ENCODE measurements around the gene LRRC7.
A peak's percentile ranks its signal among the peaks of the same experiment; 100 is the strongest.

The LRRC7 gene

GRCh38 chr1:69553726-69554125 lies 14.0 kb upstream of the LRRC7 start:
- H3K27me3 Mint-ChIP-seq: no peaks in the 10 kb centered on the region
- DNase-seq (ENCODE audit: low spot score in 2 of 2) (no peak), ATAC-seq (replicated peaks; ENCODE audit: extremely low read depth, poor library complexity, severe bottlenecking) (no peak)
- H3K36me3 Mint-ChIP-seq (ENCODE audit: insufficient read depth): no peaks in the 10 kb centered on the region
- no peaks in the 10 kb centered on the region for H3K4me1 Mint-ChIP-seq
- H3K9me3 Mint-ChIP-seq: peaks cover 21% of the 10 kb centered on the region
- H3K4me3 Mint-ChIP-seq: no peak overlapping the region
- no peak overlapping the region for H3K27ac Mint-ChIP-seq (ENCODE audit: low read depth)

GRCh38 chr1:69568421-69569174 lies 876 bp downstream of the LRRC7 start:
- Mint-ChIP-seq H3K4me1 (no peaks in the 10 kb centered on the region), H3K27me3 (peaks cover 36% of the 10 kb centered on the region), H3K27ac (ENCODE audit: low read depth) (no peak overlapping the region), H3K36me3 (ENCODE audit: insufficient read depth) (no peaks in the 10 kb centered on the region), H3K9me3 (peaks cover 12% of the 10 kb centered on the region), H3K4me3 (peak overlapping the region; percentile 12)
- ATAC-seq (replicated peaks; ENCODE audit: extremely low read depth, poor library complexity, severe bottlenecking): no peak
- DNase-seq (ENCODE audit: low spot score in 2 of 2): no peak

GRCh38 chr1:69569175-69569541 lies 1.4 kb downstream of the LRRC7 start:
- DNase-seq (ENCODE audit: low spot score in 2 of 2) (no peak), ATAC-seq (replicated peaks; ENCODE audit: extremely low read depth, poor library complexity, severe bottlenecking) (no peak)
- Mint-ChIP-seq H3K27ac (ENCODE audit: low read depth) (no peak overlapping the region), H3K4me3 (no peak overlapping the region), H3K4me1 (no peaks in the 10 kb centered on the region), H3K9me3 (peaks cover 17% of the 10 kb centered on the region), H3K36me3 (ENCODE audit: insufficient read depth) (no peaks in the 10 kb centered on the region), H3K27me3 (peaks cover 36% of the 10 kb centered on the region)

- H3K27me3 Mint-ChIP-seq: peaks cover 36% of the 10 kb centered on the region
- DNase-seq (ENCODE audit: low spot score in 2 of 2) (no peak), ATAC-seq (replicated peaks; ENCODE audit: extremely low read depth, poor library complexity, severe bottlenecking) (no peak)
- H3K36me3 Mint-ChIP-seq (ENCODE audit: insufficient read depth): no peaks in the 10 kb centered on the region
- no peak overlapping the region for H3K4me3 Mint-ChIP-seq
- no peak overlapping the region for H3K27ac Mint-ChIP-seq (ENCODE audit: low read depth)
- no peaks in the 10 kb centered on the region for H3K4me1 Mint-ChIP-seq
- peaks cover 17% of the 10 kb centered on the region for H3K9me3 Mint-ChIP-seq
Measured at GRCh38 chr1:69569576-69570328, 2.0 kb downstream of the LRRC7 start.

- H3K9me3 Mint-ChIP-seq: peaks cover 17% of the 10 kb centered on the region
- ATAC-seq (replicated peaks; ENCODE audit: extremely low read depth, poor library complexity, severe bottlenecking) (no peak), DNase-seq (ENCODE audit: low spot score in 2 of 2) (no peak)
- H3K27me3 Mint-ChIP-seq: peaks cover 36% of the 10 kb centered on the region
- no peak overlapping the region for H3K4me3 Mint-ChIP-seq
- no peaks in the 10 kb centered on the region for H3K36me3 Mint-ChIP-seq (ENCODE audit: insufficient read depth)
- H3K4me1 Mint-ChIP-seq: no peaks in the 10 kb centered on the region
- no peak overlapping the region for H3K27ac Mint-ChIP-seq (ENCODE audit: low read depth)
Measured at GRCh38 chr1:69570356-69570755, 2.6 kb downstream of the LRRC7 start.

- H3K4me3 Mint-ChIP-seq: no peak overlapping the region
- peaks cover 11% of the 10 kb centered on the region for H3K9me3 Mint-ChIP-seq
- DNase-seq (ENCODE audit: low spot score in 2 of 2): no peak
- H3K4me1 Mint-ChIP-seq: no peaks in the 10 kb centered on the region
- ATAC-seq (replicated peaks; ENCODE audit: extremely low read depth, poor library complexity, severe bottlenecking): no peak
- no peak overlapping the region for H3K27ac Mint-ChIP-seq (ENCODE audit: low read depth)
- peaks cover 25% of the 10 kb centered on the region for H3K27me3 Mint-ChIP-seq
- H3K36me3 Mint-ChIP-seq (ENCODE audit: insufficient read depth): no peaks in the 10 kb centered on the region
Measured at GRCh38 chr1:69572921-69573320, 5.2 kb downstream of the LRRC7 start.

GRCh38 chr1:69573911-69574310 lies 6.2 kb downstream of the LRRC7 start:
- ATAC-seq (replicated peaks; ENCODE audit: extremely low read depth, poor library complexity, severe bottlenecking) (no peak), DNase-seq (ENCODE audit: low spot score in 2 of 2) (no peak)
- Mint-ChIP-seq H3K4me1 (no peaks in the 10 kb centered on the region), H3K27ac (ENCODE audit: low read depth) (no peak overlapping the region), H3K27me3 (peaks cover 15% of the 10 kb centered on the region), H3K4me3 (no peak overlapping the region), H3K36me3 (ENCODE audit: insufficient read depth) (no peaks in the 10 kb centered on the region), H3K9me3 (peaks cover 11% of the 10 kb centered on the region)

- ATAC-seq (replicated peaks; ENCODE audit: extremely low read depth, poor library complexity, severe bottlenecking) (no peak), DNase-seq (ENCODE audit: low spot score in 2 of 2) (no peak)
- H3K27ac Mint-ChIP-seq (ENCODE audit: low read depth): no peak overlapping the region
- peaks cover 30% of the 10 kb centered on the region for H3K9me3 Mint-ChIP-seq
- H3K27me3 Mint-ChIP-seq: no peaks in the 10 kb centered on the region
- no peak overlapping the region for H3K4me3 Mint-ChIP-seq
- H3K36me3 Mint-ChIP-seq (ENCODE audit: insufficient read depth): peaks cover 1% of the 10 kb centered on the region
- H3K4me1 Mint-ChIP-seq: no peaks in the 10 kb centered on the region
Measured at GRCh38 chr1:69585666-69586065, 17.9 kb downstream of the LRRC7 start.

- ATAC-seq (replicated peaks; ENCODE audit: extremely low read depth, poor library complexity, severe bottlenecking): no peak
- H3K27ac Mint-ChIP-seq (ENCODE audit: low read depth): no peak overlapping the region
- H3K27me3 Mint-ChIP-seq: no peaks in the 10 kb centered on the region
- H3K9me3 Mint-ChIP-seq: peaks cover 21% of the 10 kb centered on the region
- no peak overlapping the region for H3K4me3 Mint-ChIP-seq
- no peak for DNase-seq (ENCODE audit: low spot score in 2 of 2)
- H3K36me3 Mint-ChIP-seq (ENCODE audit: insufficient read depth): no peaks in the 10 kb centered on the region
- H3K4me1 Mint-ChIP-seq: no peaks in the 10 kb centered on the region
Measured at GRCh38 chr1:69587391-69587790, 19.7 kb downstream of the LRRC7 start.

GRCh38 chr1:69589799-69590198 lies 22.1 kb downstream of the LRRC7 start:
- Mint-ChIP-seq H3K4me3 (no peak overlapping the region), H3K4me1 (no peaks in the 10 kb centered on the region), H3K9me3 (peaks cover 30% of the 10 kb centered on the region), H3K27ac (ENCODE audit: low read depth) (no peak overlapping the region), H3K36me3 (ENCODE audit: insufficient read depth) (no peaks in the 10 kb centered on the region), H3K27me3 (no peaks in the 10 kb centered on the region)
- DNase-seq (ENCODE audit: low spot score in 2 of 2) (no peak), ATAC-seq (replicated peaks; ENCODE audit: extremely low read depth, poor library complexity, severe bottlenecking) (no peak)

GRCh38 chr1:69592341-69592740 lies 24.6 kb downstream of the LRRC7 start:
- ATAC-seq (replicated peaks; ENCODE audit: extremely low read depth, poor library complexity, severe bottlenecking) (no peak), DNase-seq (ENCODE audit: low spot score in 2 of 2) (no peak)
- Mint-ChIP-seq H3K9me3 (peaks cover 27% of the 10 kb centered on the region), H3K4me1 (no peaks in the 10 kb centered on the region), H3K27ac (ENCODE audit: low read depth) (no peak overlapping the region), H3K4me3 (no peak overlapping the region), H3K27me3 (no peaks in the 10 kb centered on the region), H3K36me3 (ENCODE audit: insufficient read depth) (no peaks in the 10 kb centered on the region)

- Mint-ChIP-seq H3K9me3 (peaks cover 10% of the 10 kb centered on the region), H3K36me3 (ENCODE audit: insufficient read depth) (no peaks in the 10 kb centered on the region), H3K4me3 (no peak overlapping the region), H3K27ac (ENCODE audit: low read depth) (no peak overlapping the region), H3K27me3 (no peaks in the 10 kb centered on the region), H3K4me1 (no peaks in the 10 kb centered on the region)
- ATAC-seq (replicated peaks; ENCODE audit: extremely low read depth, poor library complexity, severe bottlenecking): no peak
- DNase-seq (ENCODE audit: low spot score in 2 of 2): no peak
Measured at GRCh38 chr1:69595486-69595885, 27.8 kb downstream of the LRRC7 start.

GRCh38 chr1:69611316-69611715 lies 43.6 kb downstream of the LRRC7 start:
- Mint-ChIP-seq H3K27ac (ENCODE audit: low read depth) (no peak overlapping the region), H3K4me1 (no peaks in the 10 kb centered on the region), H3K36me3 (ENCODE audit: insufficient read depth) (no peaks in the 10 kb centered on the region), H3K27me3 (no peaks in the 10 kb centered on the region), H3K4me3 (no peak overlapping the region), H3K9me3 (peaks cover 5% of the 10 kb centered on the region)
- ATAC-seq (replicated peaks; ENCODE audit: extremely low read depth, poor library complexity, severe bottlenecking) (no peak), DNase-seq (ENCODE audit: low spot score in 2 of 2) (no peak)
